ENCODE data around the gene TSHZ3. TPM values are rescaled to one million over a fixed set of nuclear protein-coding genes. Genes with fewer than 3 reads are reported as not detected.

Gene TSHZ3
- total RNA-seq, 1 experiment from 2014 or later: 3.2 TPM

GRCh38 chr19:31330761-31331160, 18.5 kb downstream of the TSHZ3 start:
- no peak overlapping the region for H3K14ac ChIP-seq (ENCODE audit: insufficient read depth, low read length)
- H2BK15ac ChIP-seq (ENCODE audit: low read depth, low read length): no peak overlapping the region
- peaks cover 14% of the 10 kb centered on the region; the same call in 1 of the 2 replicates for H3K79me2 ChIP-seq (ENCODE audit: insufficient read depth, low read length)
- no peak overlapping the region for H2AFZ ChIP-seq (ENCODE audit: low read length)
- no peak overlapping the region for H3K9ac ChIP-seq (ENCODE audit: extremely low read depth, insufficient read length, low read length)
- WGBS (ENCODE audit: extremely low coverage, insufficient read length, low lambda C conversion rate): no CpG with 5 or more reads among the region's 12 CpGs
- no peak overlapping the region for H2BK5ac ChIP-seq (ENCODE audit: insufficient read length, low read length)
- no peak overlapping the region for H3T11ph ChIP-seq (ENCODE audit: low read length)
- H4K20me1 ChIP-seq (ENCODE audit: control insufficient read depth, insufficient read depth, insufficient read length): no peaks in the 10 kb centered on the region
- H3K23me2 ChIP-seq (ENCODE audit: insufficient read length, low read depth, low read length, poor library complexity, severe bottlenecking): no peaks in the 10 kb centered on the region
- H3K18ac ChIP-seq (ENCODE audit: insufficient read length, low read depth, low read length): no peak overlapping the region
- no peaks in the 10 kb centered on the region; a peak in 1 of 5 replicates for H3K9me3 Mint-ChIP-seq
- no peak for TF ChIP-seq CTCF (conservative IDR thresholded peaks at IDR 0.05)
- no peak overlapping the region for H3K23ac ChIP-seq (ENCODE audit: insufficient read length, low read depth, low read length)
- H3K79me1 ChIP-seq (ENCODE audit: insufficient read depth, low read depth, low read length, poor library complexity, severe bottlenecking): no peaks in the 10 kb centered on the region
- H3K56ac ChIP-seq (ENCODE audit: insufficient read length, low read depth, low read length): no peak overlapping the region
- H3K4me3 Mint-ChIP-seq: no peak overlapping the region
- H2BK20ac ChIP-seq (ENCODE audit: low read depth, low read length, poor library complexity, severe bottlenecking): no peak overlapping the region
- no peak overlapping the region for H4K91ac ChIP-seq (ENCODE audit: insufficient read length, low read depth, low read length)
- H3K9me3 ChIP-seq (ENCODE audit: control insufficient read depth, low read depth, low read length): no peaks in the 10 kb centered on the region
- no peaks in the 10 kb centered on the region for H3K27me3 Mint-ChIP-seq (ENCODE audit: low read depth)
- no peak overlapping the region for H4K8ac ChIP-seq (replicated peaks; ENCODE audit: insufficient read length, low read depth, low read length)
- no peak overlapping the region for H2AK5ac ChIP-seq (ENCODE audit: insufficient read length, low read length)
- no peak overlapping the region for H4K5ac ChIP-seq (ENCODE audit: insufficient read length, low read depth, low read length)
- no peak overlapping the region for H3K4me2 ChIP-seq (ENCODE audit: insufficient read depth, insufficient read length, low read length)
- H3K27me3 ChIP-seq (ENCODE audit: insufficient read depth, low read length): no peaks in the 10 kb centered on the region
- no peak overlapping the region for H2BK120ac ChIP-seq (ENCODE audit: low read depth, low read length, poor library complexity, severe bottlenecking)
- H3K27ac ChIP-seq (ENCODE audit: insufficient read length, low read depth, low read length): no peak overlapping the region
- H3K4ac ChIP-seq (ENCODE audit: low read depth, low read length): no peak overlapping the region
- H3K4me1 ChIP-seq (ENCODE audit: insufficient read depth, low read length): peaks cover 9% of the 10 kb centered on the region; the same call in 1 of the 2 replicates
- H2BK12ac ChIP-seq (ENCODE audit: insufficient read length, low read depth, low read length): no peak overlapping the region
- no peak for DNase-seq
- peaks cover 26 to 28% of the 10 kb centered on the region in 2 experiments for H3K4me1 Mint-ChIP-seq
- H3K36me3 Mint-ChIP-seq (ENCODE audit: insufficient read depth in 1 of 3, low read depth in 3 of 3): no peaks in the 10 kb centered on the region
- H3K27ac Mint-ChIP-seq: peak overlapping the region in 1 of 3 experiments; percentile 8; a peak in 1 of 7 replicates
